Measurements from ENCODE around the gene INSL6.

DNA sequence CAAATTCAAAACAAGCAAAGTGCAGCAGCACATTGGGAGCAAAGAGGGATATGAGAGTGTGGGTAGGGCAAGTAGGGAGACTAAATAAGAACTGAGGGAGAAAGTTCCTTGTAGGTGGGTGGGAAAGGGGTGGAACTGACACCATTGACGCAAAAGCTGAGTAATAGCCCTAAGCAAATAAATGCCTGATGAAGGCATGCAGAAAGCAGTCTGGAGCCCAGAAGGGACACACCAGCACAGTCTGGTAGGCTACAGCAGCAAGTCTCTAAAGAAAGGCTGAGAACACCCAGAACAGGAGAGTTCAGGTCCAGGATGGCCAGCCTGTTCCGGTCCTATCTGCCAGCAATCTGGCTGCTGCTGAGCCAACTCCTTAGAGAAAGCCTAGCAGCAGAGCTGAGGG is 45.8 kb upstream of the INSL6 start, which contains the start of gene INSL4:
- TF ChIP-seq, protein P1, sequence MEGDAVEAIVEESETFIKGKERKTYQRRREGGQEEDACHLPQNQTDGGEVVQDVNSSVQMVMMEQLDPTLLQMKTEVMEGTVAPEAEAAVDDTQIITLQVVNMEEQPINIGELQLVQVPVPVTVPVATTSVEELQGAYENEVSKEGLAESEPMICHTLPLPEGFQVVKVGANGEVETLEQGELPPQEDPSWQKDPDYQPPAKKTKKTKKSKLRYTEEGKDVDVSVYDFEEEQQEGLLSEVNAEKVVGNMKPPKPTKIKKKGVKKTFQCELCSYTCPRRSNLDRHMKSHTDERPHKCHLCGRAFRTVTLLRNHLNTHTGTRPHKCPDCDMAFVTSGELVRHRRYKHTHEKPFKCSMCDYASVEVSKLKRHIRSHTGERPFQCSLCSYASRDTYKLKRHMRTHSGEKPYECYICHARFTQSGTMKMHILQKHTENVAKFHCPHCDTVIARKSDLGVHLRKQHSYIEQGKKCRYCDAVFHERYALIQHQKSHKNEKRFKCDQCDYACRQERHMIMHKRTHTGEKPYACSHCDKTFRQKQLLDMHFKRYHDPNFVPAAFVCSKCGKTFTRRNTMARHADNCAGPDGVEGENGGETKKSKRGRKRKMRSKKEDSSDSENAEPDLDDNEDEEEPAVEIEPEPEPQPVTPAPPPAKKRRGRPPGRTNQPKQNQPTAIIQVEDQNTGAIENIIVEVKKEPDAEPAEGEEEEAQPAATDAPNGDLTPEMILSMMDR (IDR thresholded peaks at IDR 0.05): no peak
- no peak for TF ChIP-seq POLR2A (IDR thresholded peaks at IDR 0.05)
- no peak for TF ChIP-seq EP300 (IDR thresholded peaks at IDR 0.05)
- no peak for TF ChIP-seq POLR2AphosphoS5 (IDR thresholded peaks at IDR 0.05)

All from upper lobe of left lung (tissue), 4 donors.